GM12875 (cell line): ENCODE results near the gene ZNF831.

Experiments
- H3K4me3 ChIP-seq: one replicate; pipeline ENCODE4 v1.5.1; 2011; ENCODE audit warnings: low read depth, low read length, control low read depth
- CTCF ChIP-seq: IDR thresholded peaks from 2 replicates; pipeline ENCODE4 v1.5.1; 2011; ENCODE audit warnings: low read depth, mild to moderate bottlenecking, control low read depth, inconsistent platforms, low read length, moderate library complexity, borderline replicate concordance; ENCODE audit not compliant: insufficient read depth

The ZNF831 gene

GRCh38 chr20:59122566-59122919 lies 41.1 kb upstream of the ZNF831 start:
- H3K4me3 ChIP-seq = no peak overlapping the region
- TF ChIP-seq CTCF = no peak

GRCh38 chr20:59123011-59123677 lies 40.5 kb upstream of the ZNF831 start:
- TF ChIP-seq CTCF = no peak

GRCh38 chr20:59123678-59124255 lies 39.9 kb upstream of the ZNF831 start:
- no peak for TF ChIP-seq CTCF

More at GRCh38 chr20:59123011-59123677, 40.5 kb upstream of the ZNF831 start:
- no peak overlapping the region for H3K4me3 ChIP-seq

GRCh38 chr20:59124296-59125029 lies 39.2 kb upstream of the ZNF831 start:
- no peak for TF ChIP-seq CTCF
- H3K4me3 ChIP-seq = no peak overlapping the region

More at GRCh38 chr20:59123678-59124255, 39.9 kb upstream of the ZNF831 start:
- no peak overlapping the region for H3K4me3 ChIP-seq

GRCh38 chr20:59125332-59125731 lies 38.3 kb upstream of the ZNF831 start:
- H3K4me3 ChIP-seq = no peak overlapping the region
- no peak for TF ChIP-seq CTCF

- no peak overlapping the region for H3K4me3 ChIP-seq
- no peak for TF ChIP-seq CTCF
Observed at GRCh38 chr20:59125836-59126235, 37.8 kb upstream of the ZNF831 start.
